ENCODE results near the gene KRT76.

The KRT76 gene

GRCh38 chr12:52805000-52805399, 27.9 kb upstream of the KRT76 start:
- no peak overlapping the region for H3K27ac ChIP-seq (ENCODE audit: low read length)
- no peak overlapping the region for H2AFZ ChIP-seq (ENCODE audit: low read depth, low read length)
- no peak overlapping the region for H3K4me2 ChIP-seq (ENCODE audit: insufficient read depth, low read length)
- ATAC-seq (ENCODE audit: insufficient read depth, low read depth) (no peak), DNase-seq (no peak)
- TF ChIP-seq EZH2 (IDR thresholded peaks at IDR 0.05; ENCODE audit: borderline replicate concordance, low read depth, low read length, severe bottlenecking), result no peak
- no peak for TF ChIP-seq CTCF (IDR thresholded peaks at IDR 0.05; ENCODE audit: borderline replicate concordance, extremely low read depth, low read length, poor library complexity, severe bottlenecking)
- H3K9ac ChIP-seq (ENCODE audit: low read depth, low read length), result no peak overlapping the region
- H3K9me3 ChIP-seq (ENCODE audit: insufficient read depth, low read length, severe bottlenecking), result no peaks in the 10 kb centered on the region
- H3K36me3 ChIP-seq (ENCODE audit: insufficient read depth, low read length), result no peaks in the 10 kb centered on the region
- H4K20me1 ChIP-seq (ENCODE audit: insufficient read depth, low read length), result 0 out of 2 replicates have a peak, but pooled peaks cover 3% of the 10 kb centered on the region
- H3K27me3 ChIP-seq (ENCODE audit: insufficient read depth, low read length, poor library complexity), result peaks cover 2% of the 10 kb centered on the region
- H3K79me2 ChIP-seq (ENCODE audit: insufficient read depth, low read length), result no peaks in the 10 kb centered on the region
- no peak overlapping the region for H3K4me3 ChIP-seq (ENCODE audit: low read depth in 1 of 2, low read length in 2 of 2)
- no peaks in the 10 kb centered on the region for H3K4me1 ChIP-seq (ENCODE audit: insufficient read depth, low read length)

- Histone ChIP-seq H2AFZ (ENCODE audit: low read depth, low read length) (no peak overlapping the region), H3K36me3 (ENCODE audit: insufficient read depth, low read length) (no peaks in the 10 kb centered on the region), H3K9me3 (ENCODE audit: insufficient read depth, low read length, severe bottlenecking) (no peaks in the 10 kb centered on the region), H3K4me1 (ENCODE audit: insufficient read depth, low read length) (no peaks in the 10 kb centered on the region), H4K20me1 (ENCODE audit: insufficient read depth, low read length) (no peaks in the 10 kb centered on the region), H3K4me3 (ENCODE audit: low read depth in 1 of 2, low read length in 2 of 2) (no peak overlapping the region), H3K4me2 (ENCODE audit: insufficient read depth, low read length) (no peak overlapping the region), H3K27ac (ENCODE audit: low read length) (no peak overlapping the region), H3K27me3 (ENCODE audit: insufficient read depth, low read length, poor library complexity) (no peaks in the 10 kb centered on the region), H3K9ac (ENCODE audit: low read depth, low read length) (no peak overlapping the region), H3K79me2 (ENCODE audit: insufficient read depth, low read length) (no peaks in the 10 kb centered on the region)
- DNase-seq (no peak), ATAC-seq (ENCODE audit: insufficient read depth, low read depth) (no peak)
- TF ChIP-seq EZH2 (IDR thresholded peaks at IDR 0.05; ENCODE audit: borderline replicate concordance, low read depth, low read length, severe bottlenecking), result no peak
- TF ChIP-seq CTCF (IDR thresholded peaks at IDR 0.05; ENCODE audit: borderline replicate concordance, extremely low read depth, low read length, poor library complexity, severe bottlenecking), result no peak
Observed at GRCh38 chr12:52802442-52802841, 25.3 kb upstream of the KRT76 start.

- Histone ChIP-seq H3K27ac (ENCODE audit: low read length) (no peak overlapping the region), H3K9me3 (ENCODE audit: insufficient read depth, low read length, severe bottlenecking) (no peaks in the 10 kb centered on the region), H3K4me2 (ENCODE audit: insufficient read depth, low read length) (no peak overlapping the region), H3K4me1 (ENCODE audit: insufficient read depth, low read length) (no peaks in the 10 kb centered on the region), H3K9ac (ENCODE audit: low read depth, low read length) (no peak overlapping the region), H3K36me3 (ENCODE audit: insufficient read depth, low read length) (no peaks in the 10 kb centered on the region), H2AFZ (ENCODE audit: low read depth, low read length) (no peak overlapping the region), H3K4me3 (ENCODE audit: low read depth in 1 of 2, low read length in 2 of 2) (no peak overlapping the region), H4K20me1 (ENCODE audit: insufficient read depth, low read length) (no peaks in the 10 kb centered on the region), H3K27me3 (ENCODE audit: insufficient read depth, low read length, poor library complexity) (no peaks in the 10 kb centered on the region), H3K79me2 (ENCODE audit: insufficient read depth, low read length) (no peaks in the 10 kb centered on the region)
- ATAC-seq (ENCODE audit: insufficient read depth, low read depth) (no peak), DNase-seq (no peak)
- no peak for TF ChIP-seq CTCF (IDR thresholded peaks at IDR 0.05; ENCODE audit: borderline replicate concordance, extremely low read depth, low read length, poor library complexity, severe bottlenecking)
- no peak for TF ChIP-seq EZH2 (IDR thresholded peaks at IDR 0.05; ENCODE audit: borderline replicate concordance, low read depth, low read length, severe bottlenecking)
Observed at GRCh38 chr12:52801773-52802172, 24.6 kb upstream of the KRT76 start.

Measured in DND-41 (cell line).